ENCODE measurements around the gene CMSS1. TPM values are rescaled to one million over a fixed set of nuclear protein-coding genes. Genes with fewer than 3 reads are reported as not detected.

CMSS1 gene
- total RNA-seq, 1 experiment from 2014 or later: 70.6 TPM

DNA sequence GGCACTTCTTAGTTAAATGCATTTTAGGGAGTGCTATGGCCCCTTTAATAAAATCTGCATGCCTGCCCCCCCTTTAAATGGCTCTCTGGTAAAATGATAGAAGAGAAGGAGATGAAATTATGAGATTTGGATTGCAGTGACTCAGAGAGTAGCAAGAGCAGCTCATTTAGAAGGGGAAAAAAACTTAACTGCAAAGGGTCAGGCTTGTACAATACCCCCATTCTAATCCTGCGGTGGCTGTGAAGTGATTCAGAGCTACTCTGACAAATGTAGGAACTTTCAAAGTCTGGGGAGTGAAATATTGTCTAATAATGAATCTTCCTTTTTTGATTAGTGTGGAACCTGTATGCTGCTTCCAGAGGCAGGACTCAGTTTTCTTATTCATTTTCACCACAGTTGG, 399.1 kb downstream of the CMSS1 start:
- CTCF ChIA-PET: no interaction called here
- DNase-seq (ENCODE audit: low spot score): no peak
- POLR2A ChIA-PET: interaction anchor here (1.0 kb wide), 1 partner anchor 44 kb away, joined by 3 read pairs; the partner anchor contains the start of gene TBC1D23

More for the DNA sequence above, 399.1 kb downstream of the CMSS1 start:
- peaks cover 27% of the 10 kb centered on the region for H3K9me3 Mint-ChIP-seq
- peaks cover 22% of the 10 kb centered on the region for H3K4me1 Mint-ChIP-seq
- ATAC-seq: no peak
- no peak overlapping the region for H3K27ac Mint-ChIP-seq
- no peak overlapping the region for H3K4me3 Mint-ChIP-seq
- peaks cover 11% of the 10 kb centered on the region for H3K27me3 Mint-ChIP-seq (ENCODE audit: low read depth)
- H3K36me3 Mint-ChIP-seq: peaks cover 19% of the 10 kb centered on the region
- TF ChIP-seq JAZF1 (CRISPR knock-in tag; IDR thresholded peaks at IDR 0.05): no peak
- no peak for TF ChIP-seq ZNF396 (CRISPR knock-in tag; IDR thresholded peaks at IDR 0.05; ENCODE audit: borderline replicate concordance)
- no peak for TF ChIP-seq TEAD4 (CRISPR knock-in tag; IDR thresholded peaks at IDR 0.05)
- no peak for TF ChIP-seq ZNF317 (CRISPR knock-in tag; IDR thresholded peaks at IDR 0.05; ENCODE audit: borderline replicate concordance, low read depth)
- TF ChIP-seq, protein P1, sequence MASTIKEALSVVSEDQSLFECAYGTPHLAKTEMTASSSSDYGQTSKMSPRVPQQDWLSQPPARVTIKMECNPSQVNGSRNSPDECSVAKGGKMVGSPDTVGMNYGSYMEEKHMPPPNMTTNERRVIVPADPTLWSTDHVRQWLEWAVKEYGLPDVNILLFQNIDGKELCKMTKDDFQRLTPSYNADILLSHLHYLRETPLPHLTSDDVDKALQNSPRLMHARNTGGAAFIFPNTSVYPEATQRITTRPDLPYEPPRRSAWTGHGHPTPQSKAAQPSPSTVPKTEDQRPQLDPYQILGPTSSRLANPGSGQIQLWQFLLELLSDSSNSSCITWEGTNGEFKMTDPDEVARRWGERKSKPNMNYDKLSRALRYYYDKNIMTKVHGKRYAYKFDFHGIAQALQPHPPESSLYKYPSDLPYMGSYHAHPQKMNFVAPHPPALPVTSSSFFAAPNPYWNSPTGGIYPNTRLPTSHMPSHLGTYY (CRISPR knock-in tag; IDR thresholded peaks at IDR 0.05): no peak
- TF ChIP-seq, protein P2, sequence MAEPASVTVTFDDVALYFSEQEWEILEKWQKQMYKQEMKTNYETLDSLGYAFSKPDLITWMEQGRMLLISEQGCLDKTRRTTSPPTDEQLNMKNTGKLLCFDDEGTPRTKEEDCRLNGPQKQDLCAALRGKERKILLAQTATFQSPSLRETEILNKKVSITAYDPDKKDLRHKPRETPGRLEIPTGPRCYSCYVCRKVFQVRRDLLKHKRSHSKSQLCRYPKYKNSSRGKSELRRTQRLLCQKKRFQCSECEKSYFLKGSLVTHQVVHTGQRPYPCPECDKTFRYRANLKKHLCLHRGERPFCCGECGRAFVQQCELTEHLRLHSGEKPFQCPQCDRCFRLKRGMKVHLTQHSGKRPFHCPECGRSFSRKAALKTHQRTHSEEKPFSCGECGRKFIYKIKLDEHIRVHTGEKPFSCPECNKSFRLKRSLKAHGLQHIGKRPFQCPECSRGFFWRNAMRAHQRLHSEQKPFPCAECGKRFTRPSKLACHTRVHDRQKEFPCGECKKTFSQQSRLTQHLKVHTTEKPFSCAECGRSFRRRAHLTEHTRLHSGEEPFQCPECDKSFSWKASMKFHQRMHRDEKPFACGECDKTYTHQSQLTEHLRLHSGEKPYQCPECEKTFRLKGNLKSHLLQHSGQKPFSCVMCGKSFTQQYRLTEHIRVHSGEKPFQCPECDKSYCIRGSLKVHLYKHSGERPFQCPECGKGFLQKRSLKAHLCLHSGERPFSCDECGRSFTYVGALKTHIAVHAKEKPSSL (CRISPR knock-in tag; conservative IDR thresholded peaks at IDR 0.05): no peak
- TF ChIP-seq ZNF671 (CRISPR knock-in tag; IDR thresholded peaks at IDR 0.05): no peak
- TF ChIP-seq ZBTB21 (CRISPR knock-in tag; IDR thresholded peaks at IDR 0.05; ENCODE audit: borderline replicate concordance): no peak
- TF ChIP-seq, protein P3, sequence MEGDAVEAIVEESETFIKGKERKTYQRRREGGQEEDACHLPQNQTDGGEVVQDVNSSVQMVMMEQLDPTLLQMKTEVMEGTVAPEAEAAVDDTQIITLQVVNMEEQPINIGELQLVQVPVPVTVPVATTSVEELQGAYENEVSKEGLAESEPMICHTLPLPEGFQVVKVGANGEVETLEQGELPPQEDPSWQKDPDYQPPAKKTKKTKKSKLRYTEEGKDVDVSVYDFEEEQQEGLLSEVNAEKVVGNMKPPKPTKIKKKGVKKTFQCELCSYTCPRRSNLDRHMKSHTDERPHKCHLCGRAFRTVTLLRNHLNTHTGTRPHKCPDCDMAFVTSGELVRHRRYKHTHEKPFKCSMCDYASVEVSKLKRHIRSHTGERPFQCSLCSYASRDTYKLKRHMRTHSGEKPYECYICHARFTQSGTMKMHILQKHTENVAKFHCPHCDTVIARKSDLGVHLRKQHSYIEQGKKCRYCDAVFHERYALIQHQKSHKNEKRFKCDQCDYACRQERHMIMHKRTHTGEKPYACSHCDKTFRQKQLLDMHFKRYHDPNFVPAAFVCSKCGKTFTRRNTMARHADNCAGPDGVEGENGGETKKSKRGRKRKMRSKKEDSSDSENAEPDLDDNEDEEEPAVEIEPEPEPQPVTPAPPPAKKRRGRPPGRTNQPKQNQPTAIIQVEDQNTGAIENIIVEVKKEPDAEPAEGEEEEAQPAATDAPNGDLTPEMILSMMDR (IDR thresholded peaks at IDR 0.05): no peak
- no peak for TF ChIP-seq KAT7 (CRISPR knock-in tag; IDR thresholded peaks at IDR 0.05; ENCODE audit: borderline replicate concordance)
- TF ChIP-seq, protein P4, sequence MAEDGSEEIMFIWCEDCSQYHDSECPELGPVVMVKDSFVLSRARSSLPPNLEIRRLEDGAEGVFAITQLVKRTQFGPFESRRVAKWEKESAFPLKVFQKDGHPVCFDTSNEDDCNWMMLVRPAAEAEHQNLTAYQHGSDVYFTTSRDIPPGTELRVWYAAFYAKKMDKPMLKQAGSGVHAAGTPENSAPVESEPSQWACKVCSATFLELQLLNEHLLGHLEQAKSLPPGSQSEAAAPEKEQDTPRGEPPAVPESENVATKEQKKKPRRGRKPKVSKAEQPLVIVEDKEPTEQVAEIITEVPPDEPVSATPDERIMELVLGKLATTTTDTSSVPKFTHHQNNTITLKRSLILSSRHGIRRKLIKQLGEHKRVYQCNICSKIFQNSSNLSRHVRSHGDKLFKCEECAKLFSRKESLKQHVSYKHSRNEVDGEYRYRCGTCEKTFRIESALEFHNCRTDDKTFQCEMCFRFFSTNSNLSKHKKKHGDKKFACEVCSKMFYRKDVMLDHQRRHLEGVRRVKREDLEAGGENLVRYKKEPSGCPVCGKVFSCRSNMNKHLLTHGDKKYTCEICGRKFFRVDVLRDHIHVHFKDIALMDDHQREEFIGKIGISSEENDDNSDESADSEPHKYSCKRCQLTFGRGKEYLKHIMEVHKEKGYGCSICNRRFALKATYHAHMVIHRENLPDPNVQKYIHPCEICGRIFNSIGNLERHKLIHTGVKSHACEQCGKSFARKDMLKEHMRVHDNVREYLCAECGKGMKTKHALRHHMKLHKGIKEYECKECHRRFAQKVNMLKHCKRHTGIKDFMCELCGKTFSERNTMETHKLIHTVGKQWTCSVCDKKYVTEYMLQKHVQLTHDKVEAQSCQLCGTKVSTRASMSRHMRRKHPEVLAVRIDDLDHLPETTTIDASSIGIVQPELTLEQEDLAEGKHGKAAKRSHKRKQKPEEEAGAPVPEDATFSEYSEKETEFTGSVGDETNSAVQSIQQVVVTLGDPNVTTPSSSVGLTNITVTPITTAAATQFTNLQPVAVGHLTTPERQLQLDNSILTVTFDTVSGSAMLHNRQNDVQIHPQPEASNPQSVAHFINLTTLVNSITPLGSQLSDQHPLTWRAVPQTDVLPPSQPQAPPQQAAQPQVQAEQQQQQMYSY (CRISPR knock-in tag; IDR thresholded peaks at IDR 0.05): no peak
- no peak for TF ChIP-seq ELF4 (CRISPR knock-in tag; IDR thresholded peaks at IDR 0.05; ENCODE audit: low read depth)
- TF ChIP-seq, protein P5, sequence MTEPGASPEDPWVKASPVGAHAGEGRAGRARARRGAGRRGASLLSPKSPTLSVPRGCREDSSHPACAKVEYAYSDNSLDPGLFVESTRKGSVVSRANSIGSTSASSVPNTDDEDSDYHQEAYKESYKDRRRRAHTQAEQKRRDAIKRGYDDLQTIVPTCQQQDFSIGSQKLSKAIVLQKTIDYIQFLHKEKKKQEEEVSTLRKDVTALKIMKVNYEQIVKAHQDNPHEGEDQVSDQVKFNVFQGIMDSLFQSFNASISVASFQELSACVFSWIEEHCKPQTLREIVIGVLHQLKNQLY (CRISPR knock-in tag; IDR thresholded peaks at IDR 0.05): no peak
- TF ChIP-seq, protein P6, sequence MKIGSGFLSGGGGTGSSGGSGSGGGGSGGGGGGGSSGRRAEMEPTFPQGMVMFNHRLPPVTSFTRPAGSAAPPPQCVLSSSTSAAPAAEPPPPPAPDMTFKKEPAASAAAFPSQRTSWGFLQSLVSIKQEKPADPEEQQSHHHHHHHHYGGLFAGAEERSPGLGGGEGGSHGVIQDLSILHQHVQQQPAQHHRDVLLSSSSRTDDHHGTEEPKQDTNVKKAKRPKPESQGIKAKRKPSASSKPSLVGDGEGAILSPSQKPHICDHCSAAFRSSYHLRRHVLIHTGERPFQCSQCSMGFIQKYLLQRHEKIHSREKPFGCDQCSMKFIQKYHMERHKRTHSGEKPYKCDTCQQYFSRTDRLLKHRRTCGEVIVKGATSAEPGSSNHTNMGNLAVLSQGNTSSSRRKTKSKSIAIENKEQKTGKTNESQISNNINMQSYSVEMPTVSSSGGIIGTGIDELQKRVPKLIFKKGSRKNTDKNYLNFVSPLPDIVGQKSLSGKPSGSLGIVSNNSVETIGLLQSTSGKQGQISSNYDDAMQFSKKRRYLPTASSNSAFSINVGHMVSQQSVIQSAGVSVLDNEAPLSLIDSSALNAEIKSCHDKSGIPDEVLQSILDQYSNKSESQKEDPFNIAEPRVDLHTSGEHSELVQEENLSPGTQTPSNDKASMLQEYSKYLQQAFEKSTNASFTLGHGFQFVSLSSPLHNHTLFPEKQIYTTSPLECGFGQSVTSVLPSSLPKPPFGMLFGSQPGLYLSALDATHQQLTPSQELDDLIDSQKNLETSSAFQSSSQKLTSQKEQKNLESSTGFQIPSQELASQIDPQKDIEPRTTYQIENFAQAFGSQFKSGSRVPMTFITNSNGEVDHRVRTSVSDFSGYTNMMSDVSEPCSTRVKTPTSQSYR (CRISPR knock-in tag; IDR thresholded peaks at IDR 0.05): no peak
- no peak for TF ChIP-seq TCF7 (CRISPR knock-in tag; IDR thresholded peaks at IDR 0.05; ENCODE audit: low read depth)
- no peak for TF ChIP-seq RORB (CRISPR knock-in tag; IDR thresholded peaks at IDR 0.05)
